MM.1S (cell line): ENCODE data around the gene AGBL4.

Experiments used
- CTCF ChIP-seq: fragments of 300-600 bp; sonication (generic); IDR thresholded peaks from 2 replicates; pipeline ENCODE4 v1.5.1; 2016; ENCODE audit warnings: antibody characterized with exemption, low read length, mixed read lengths
- EZH2 ChIP-seq: fragments of 300-600 bp; sonication (generic); optimal IDR thresholded peaks from 2 replicates; pipeline ENCODE3; 2017; ENCODE audit warnings: low read depth, mild to moderate bottlenecking, antibody characterized with exemption, low read length, mixed read lengths
- EZH2phosphoT487 ChIP-seq: fragments of 300-600 bp; sonication (generic); IDR thresholded peaks from 2 replicates; pipeline ENCODE4 v1.6.1; 2018; ENCODE audit warnings: antibody characterized with exemption, low read length

- no peak for TF ChIP-seq CTCF
- TF ChIP-seq EZH2phosphoT487: no peak
- TF ChIP-seq EZH2: no peak
Measured at GRCh38 chr1:49251019-49251784, 772.6 kb downstream of the AGBL4 start.
